HG03135 (cell line): ENCODE results near the gene CTIF.
"Not testable (repeated sequence)": the region's sequence is repeated elsewhere in the genome, so short reads cannot be mapped to it uniquely, and the experiment has no call there.

ENCODE experiments used
- ATAC-seq: cut with Tn5 transposase; IDR thresholded peaks from one replicate; pipeline ENCODE4 v1.9.1; 2021; ENCODE audit warnings: mild to moderate bottlenecking, moderate library complexity; ENCODE audit not compliant: unreplicated experiment

CTIF gene

DNA sequence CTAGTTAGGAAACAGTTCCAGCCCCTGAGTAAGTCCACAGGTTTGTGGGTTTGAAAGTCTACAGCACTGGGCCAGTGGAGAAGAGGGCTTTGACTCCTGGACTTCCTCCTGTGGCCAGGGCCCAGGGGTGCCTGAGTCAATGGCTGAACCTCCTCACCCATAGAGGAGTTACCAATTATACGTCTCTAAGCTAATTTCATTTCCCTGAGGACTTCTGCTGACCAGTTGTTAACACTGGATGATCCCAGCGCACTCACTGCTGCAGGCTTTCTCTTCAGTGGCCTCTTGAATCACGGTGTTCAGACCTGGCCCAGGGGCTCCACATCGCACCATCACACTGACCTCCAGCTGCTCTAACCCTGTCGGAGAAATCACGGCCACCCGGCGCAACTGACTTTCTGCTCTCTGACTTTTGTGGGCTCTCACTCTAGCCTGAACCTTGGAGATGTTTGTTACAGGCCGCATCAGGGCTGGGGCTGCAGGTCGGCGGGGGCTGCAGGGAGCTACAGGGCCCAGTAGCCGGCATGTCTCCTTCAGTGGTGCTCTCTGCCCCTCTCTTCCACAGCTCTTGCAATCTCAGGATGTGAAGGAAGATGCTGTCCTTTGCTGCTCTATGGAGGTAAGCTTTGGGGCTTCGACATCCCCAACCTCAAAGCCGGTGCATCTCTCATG lies 318.3 kb downstream of the CTIF start:
- no peak for ATAC-seq

DNA sequence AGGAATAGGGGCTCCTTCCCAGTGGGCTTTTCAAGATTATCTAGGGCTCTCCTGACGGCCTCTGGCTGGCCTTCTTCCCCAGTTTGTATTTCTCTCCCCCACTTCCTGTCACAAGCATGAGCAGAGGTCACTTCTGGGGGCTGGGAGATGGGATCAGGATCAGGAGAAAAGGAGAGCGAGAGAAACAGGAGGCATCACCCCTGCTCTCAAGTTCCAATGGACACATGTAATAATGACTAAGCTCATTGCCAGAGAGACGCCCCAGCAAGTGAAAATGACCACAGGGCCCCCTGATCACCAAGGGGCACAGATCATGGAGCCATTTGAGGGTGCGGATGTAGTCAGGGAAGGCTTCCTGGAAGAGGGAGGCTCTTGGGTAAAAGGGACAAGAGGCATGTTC lies 319.8 kb downstream of the CTIF start:
- ATAC-seq: no peak

GRCh38 chr18:48859311-48860268 lies 320.8 kb downstream of the CTIF start:
- ATAC-seq: no peak

GRCh38 chr18:48860269-48861180 lies 321.7 kb downstream of the CTIF start:
- ATAC-seq: no peak

DNA sequence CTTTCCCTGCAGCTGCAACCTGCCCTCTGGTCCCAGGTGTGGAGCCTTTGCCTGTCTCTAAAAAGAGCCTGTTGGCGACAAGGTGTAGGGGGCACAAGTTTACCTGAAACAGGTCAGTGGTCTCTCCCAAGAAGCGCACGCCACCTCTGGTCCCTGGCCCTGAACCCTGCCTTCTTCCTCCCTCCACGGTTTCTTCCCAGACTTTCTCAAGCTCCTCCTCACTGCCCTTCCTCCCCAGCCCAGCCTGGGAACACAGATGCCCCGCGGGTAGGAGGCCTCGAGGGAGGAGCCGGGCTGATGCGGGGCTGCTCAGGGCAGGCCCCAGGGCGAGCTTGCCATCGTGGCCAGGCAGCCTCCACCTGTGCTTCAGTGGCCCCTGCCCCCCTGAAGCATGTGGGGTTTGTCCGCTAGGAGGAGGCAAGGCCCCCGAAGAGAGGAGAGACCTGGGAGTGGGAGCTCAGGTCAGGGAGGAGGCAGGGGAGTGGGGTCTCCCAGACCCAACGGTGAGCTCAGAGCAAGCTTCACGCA lies 322.4 kb downstream of the CTIF start:
- no peak for ATAC-seq

DNA sequence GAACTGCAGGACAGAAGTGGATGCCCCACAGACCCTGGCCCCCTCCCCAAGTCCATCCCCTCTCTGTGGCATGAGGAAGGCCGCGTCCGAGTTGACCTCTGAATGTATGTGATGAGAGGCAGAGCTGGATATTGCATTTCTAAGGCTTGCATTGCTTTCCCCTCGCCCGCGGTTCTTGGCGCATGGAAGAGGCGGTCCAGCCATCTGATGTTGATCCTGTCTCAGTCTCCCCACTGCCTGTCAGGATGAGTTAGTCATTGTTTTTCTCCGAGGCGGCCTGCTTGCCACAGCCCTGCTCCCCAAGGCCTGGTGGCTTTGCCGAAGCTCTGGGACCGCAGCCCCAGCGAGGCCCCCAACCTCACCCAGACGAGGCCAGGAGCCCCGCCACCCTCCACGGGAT lies 323.3 kb downstream of the CTIF start:
- no peak for ATAC-seq

GRCh38 chr18:48862678-48863270 lies 323.9 kb downstream of the CTIF start:
- ATAC-seq: no peak

GRCh38 chr18:48863432-48864065 lies 324.7 kb downstream of the CTIF start:
- no peak for ATAC-seq

DNA sequence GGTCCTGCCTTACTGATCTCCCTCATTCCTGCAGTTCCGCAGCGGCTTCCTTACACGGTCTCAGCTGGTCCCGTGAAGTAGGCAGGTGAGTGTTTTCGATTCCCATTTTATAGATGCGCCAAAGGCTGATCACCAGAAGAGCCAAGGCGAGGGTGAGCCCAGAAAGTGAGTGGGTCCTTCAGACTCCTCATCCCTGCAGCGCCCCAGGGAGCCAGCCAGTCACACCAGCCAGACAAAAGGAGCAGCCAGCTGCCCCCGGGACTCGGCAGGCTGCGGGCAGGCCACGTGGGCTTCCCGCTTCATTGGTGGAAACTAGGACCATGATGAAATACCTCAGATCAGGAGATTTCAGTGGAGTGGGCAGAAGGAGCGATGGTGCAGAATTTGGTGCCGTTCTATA lies 326.0 kb downstream of the CTIF start:
- ATAC-seq: no peak

- ATAC-seq: no peak
These were observed 327.4 kb downstream of the CTIF start for GRCh38 chr18:48866028-48866733.

DNA sequence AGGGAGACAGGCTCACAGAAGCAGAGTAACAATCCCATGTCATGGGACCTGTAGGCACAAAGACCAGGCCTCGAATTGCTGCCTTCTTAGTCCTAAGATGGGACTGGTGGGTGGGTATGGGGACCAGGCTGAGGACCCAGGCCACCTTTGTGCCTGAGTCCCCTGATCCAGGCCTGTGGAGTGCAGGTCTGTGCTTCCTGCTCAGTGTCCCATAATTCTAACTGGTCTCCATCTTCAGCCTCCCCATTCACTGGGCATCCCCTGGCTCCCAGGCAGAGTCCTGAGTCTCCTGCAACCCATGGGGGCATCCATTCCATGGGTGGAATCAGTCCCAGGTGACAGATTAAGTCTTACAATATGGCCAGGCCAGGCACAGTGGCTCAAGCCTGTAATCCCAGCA lies 328.0 kb downstream of the CTIF start:
- ATAC-seq: no peak

GRCh38 chr18:48867978-48868377 lies 329.1 kb downstream of the CTIF start:
- ATAC-seq: no peak

DNA sequence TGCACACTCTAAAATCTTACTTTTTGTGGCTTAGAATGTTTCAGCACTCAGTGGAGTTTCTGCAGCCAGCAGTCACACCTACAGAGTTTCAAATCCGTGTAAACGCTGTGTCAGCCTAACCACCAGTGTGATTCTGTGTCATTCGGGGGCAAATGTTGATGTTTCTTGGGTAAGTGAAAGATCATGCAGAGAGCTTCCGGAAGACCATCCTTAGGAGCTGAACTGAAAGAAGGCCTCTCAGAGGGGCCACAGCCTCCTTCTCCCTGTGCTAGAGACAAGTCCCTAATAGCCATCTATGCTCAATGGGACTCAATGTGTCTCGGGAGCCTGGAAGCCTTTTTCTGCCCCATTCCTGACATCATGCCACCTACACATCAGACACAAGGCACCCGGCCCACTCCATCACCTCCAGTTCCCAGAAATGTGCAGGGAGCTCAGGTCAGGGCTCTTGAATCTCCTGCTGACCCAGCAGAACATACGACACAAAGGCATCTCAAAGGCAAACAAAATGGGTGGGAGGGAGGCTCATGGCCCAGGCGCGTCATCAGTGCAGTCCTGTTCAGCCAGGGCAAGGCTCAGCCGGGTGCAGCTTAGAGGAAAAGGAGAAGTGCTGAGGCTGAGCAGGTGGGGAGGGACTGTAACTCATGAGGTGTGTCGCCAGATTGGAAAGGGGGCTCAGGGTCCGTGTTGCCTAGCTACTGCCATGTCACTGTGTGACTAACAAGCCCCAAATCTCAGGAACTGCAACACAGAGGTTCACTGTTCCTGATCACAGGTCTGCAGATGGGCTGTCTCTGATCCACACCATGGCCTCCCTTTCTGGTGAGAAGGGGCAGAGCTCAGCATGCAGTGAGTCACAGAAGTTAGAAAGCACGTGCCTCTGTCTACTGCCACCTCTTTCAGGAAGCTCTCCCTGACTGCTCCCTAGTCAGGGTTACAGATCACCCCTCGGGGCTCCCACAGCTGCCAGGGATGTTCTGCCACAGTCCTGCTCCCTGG lies 329.9 kb downstream of the CTIF start:
- peak; percentile 81 for ATAC-seq

- ATAC-seq: no peak
These were observed 330.8 kb downstream of the CTIF start for GRCh38 chr18:48869591-48869990.

DNA sequence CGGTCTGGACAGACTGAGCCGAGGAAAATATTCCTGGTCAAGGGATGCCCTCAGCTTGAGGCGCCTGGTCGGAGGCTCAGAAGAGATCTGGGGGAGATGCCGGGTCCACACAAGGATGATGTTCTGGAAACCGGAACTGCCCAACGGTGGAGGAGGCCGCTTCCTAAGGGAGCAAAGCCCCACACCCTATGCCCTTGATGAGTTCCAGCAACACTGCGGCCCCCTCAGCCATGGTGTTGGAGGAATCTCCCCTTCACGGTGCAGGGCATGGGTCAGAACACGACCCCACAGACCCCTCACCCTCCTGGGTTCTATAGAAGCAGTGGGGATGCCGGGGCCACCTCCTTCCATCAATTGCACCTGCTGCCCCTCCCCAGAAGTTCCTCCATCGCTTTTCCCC lies 332.1 kb downstream of the CTIF start:
- ATAC-seq: not testable (repeated sequence)

DNA sequence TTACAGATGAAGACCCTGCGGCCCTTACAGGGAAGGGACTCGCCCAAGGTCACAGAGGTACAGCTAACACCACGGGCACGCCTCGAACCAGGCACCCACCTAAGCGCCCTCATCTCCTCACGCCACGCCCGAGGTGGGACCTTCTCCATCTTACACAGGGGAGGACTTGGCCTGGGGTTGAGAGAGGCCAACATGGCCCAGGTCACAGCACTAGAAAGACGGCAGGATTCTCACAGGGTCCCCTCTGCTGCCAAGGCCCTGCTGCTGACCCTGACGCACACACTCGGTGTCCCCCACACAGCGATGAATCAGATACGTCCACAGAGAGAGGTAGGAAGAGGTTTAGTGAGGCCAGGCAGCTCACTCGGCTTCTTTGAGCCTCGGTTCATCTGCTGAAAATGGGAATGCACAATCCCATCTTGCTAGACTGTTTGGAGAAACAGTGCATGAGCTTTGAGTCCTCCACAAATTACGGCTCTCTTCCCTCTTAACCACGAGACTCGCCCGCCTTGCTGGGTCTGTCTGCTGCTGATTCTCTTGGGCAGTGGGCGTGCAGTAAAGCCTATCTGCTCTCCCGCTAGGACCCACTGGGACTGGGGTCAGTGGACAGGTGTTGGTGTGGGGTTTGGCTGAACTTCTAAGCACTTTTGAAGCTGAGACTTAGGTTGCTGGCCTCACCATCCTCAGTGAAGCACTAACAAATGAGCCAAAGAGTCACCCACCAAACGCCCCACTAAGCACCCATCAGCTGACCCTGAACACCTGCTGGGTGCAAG lies 332.7 kb downstream of the CTIF start:
- ATAC-seq: no peak
